Measurements from ENCODE around the gene TJP1.

DNA sequence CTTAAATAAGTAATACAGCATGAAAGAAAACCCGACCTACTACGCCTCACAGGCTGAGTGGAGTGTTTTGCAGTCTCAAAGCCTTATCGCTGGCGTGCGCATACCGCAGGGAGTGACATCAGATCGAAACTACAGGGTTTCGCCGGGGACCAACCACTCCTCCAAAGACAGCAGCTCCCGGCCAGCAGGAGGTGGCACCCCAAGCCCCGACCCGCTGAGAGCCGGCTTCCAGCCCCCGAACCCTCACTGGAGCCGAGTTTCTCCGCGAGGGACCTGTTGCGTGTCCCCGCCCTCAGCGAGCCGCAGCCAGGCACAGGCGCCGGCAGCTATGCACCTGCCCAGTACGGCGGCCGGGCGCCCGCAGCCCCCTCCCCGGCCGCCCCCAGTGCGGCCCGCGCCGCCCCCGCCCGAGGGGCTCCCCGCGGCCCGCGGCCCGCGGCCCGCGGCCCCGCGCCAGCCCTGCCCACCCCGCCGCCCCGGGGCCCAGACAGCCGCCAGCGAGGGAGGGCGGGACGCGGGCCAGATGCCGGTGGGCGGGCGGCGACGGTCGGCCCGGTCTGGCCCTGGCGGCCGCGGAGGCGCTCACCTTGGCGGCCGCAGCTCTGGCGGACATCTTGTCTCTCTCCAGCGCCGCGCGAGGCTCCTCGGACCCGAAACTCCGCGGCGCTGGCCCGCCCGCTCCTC is 710 bp downstream of the TJP1 start:
- TF ChIP-seq, protein P1, sequence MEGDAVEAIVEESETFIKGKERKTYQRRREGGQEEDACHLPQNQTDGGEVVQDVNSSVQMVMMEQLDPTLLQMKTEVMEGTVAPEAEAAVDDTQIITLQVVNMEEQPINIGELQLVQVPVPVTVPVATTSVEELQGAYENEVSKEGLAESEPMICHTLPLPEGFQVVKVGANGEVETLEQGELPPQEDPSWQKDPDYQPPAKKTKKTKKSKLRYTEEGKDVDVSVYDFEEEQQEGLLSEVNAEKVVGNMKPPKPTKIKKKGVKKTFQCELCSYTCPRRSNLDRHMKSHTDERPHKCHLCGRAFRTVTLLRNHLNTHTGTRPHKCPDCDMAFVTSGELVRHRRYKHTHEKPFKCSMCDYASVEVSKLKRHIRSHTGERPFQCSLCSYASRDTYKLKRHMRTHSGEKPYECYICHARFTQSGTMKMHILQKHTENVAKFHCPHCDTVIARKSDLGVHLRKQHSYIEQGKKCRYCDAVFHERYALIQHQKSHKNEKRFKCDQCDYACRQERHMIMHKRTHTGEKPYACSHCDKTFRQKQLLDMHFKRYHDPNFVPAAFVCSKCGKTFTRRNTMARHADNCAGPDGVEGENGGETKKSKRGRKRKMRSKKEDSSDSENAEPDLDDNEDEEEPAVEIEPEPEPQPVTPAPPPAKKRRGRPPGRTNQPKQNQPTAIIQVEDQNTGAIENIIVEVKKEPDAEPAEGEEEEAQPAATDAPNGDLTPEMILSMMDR (conservative IDR thresholded peaks at IDR 0.05; ENCODE audit: low read depth, low read length), result 0 out of 2 replicates have a peak, but pooled peaks have one; percentile 16
- no peak for TF ChIP-seq EZH2 (IDR thresholded peaks at IDR 0.05; ENCODE audit: low read length, unreplicated experiment)

Data from PC-3 (cell line).